SU-DHL-6 (cell line): ENCODE results near the gene FBF1.

Experiments used
- EZH2phosphoT487 ChIP-seq: fragments of 200-600 bp; sonication (generic), shearing (Covaris generic); conservative IDR thresholded peaks from 2 replicates; pipeline ENCODE4 v1.6.1; 2018; ENCODE audit warnings: mild to moderate bottlenecking, antibody characterized with exemption, low read length, moderate library complexity, mixed read lengths
- TF ChIP-seq, protein P1 (sequence below): fragments of 200-600 bp; sonication (generic); IDR thresholded peaks from one replicate; pipeline ENCODE4 v1.5.1; 2017; ENCODE audit warnings: antibody characterized with exemption, mild to moderate bottlenecking, low read length, moderate library complexity; ENCODE audit not compliant: insufficient read depth, poor library complexity, severe bottlenecking

GRCh38 chr17:75898791-75899190, 42.1 kb downstream of the FBF1 start:
- TF ChIP-seq, protein P1, sequence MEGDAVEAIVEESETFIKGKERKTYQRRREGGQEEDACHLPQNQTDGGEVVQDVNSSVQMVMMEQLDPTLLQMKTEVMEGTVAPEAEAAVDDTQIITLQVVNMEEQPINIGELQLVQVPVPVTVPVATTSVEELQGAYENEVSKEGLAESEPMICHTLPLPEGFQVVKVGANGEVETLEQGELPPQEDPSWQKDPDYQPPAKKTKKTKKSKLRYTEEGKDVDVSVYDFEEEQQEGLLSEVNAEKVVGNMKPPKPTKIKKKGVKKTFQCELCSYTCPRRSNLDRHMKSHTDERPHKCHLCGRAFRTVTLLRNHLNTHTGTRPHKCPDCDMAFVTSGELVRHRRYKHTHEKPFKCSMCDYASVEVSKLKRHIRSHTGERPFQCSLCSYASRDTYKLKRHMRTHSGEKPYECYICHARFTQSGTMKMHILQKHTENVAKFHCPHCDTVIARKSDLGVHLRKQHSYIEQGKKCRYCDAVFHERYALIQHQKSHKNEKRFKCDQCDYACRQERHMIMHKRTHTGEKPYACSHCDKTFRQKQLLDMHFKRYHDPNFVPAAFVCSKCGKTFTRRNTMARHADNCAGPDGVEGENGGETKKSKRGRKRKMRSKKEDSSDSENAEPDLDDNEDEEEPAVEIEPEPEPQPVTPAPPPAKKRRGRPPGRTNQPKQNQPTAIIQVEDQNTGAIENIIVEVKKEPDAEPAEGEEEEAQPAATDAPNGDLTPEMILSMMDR: no peak
- no peak for TF ChIP-seq EZH2phosphoT487
